ENCODE results near the gene MGST2. TPM values are rescaled to one million over a fixed set of nuclear protein-coding genes. Genes with fewer than 3 reads are reported as not detected.

MGST2 gene
- total RNA-seq, 4 donors from 2014 or later: 34.0 to 117 (median 78.7) TPM

DNA sequence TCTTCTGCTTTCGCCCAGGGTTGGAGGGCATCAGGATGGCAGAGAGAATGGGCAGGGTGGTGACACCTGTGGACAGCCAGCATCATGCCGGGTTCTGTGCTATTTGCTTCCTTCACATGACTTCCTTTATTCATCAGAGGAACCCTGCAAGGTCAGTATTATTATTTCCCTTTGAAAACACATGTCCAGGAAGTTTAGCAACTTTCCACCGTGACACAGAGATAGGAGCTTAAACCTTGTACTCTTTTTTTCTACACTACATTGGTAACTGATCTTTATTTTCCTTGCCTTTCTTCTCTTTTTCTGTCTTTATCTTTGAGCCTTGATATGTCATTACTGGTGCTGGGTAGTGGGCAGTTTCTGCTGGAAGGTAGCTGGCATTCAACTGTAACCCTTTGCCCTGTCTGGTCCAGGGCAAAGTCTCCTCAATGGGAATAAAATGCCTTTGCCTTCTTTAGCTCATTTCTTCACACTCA lies 5.0 kb upstream of the MGST2 start:
- Histone ChIP-seq H3K9me3 (no peaks in the 10 kb centered on the region), H3K4me3 (replicated peaks in 1 of 3) (no peak overlapping the region), H3K27me3 (no peaks in the 10 kb centered on the region), H3K4me1 (peaks cover 8 to 11% of the 10 kb centered on the region in 2 donors), H3K36me3 (no peaks in the 10 kb centered on the region), H3K27ac (no peak overlapping the region)
- intact Hi-C loops (cut with DNase I): no loop called here
- DNase-seq: no peak
- no peak for TF ChIP-seq POLR2A (IDR thresholded peaks at IDR 0.05)
- TF ChIP-seq, protein P1, sequence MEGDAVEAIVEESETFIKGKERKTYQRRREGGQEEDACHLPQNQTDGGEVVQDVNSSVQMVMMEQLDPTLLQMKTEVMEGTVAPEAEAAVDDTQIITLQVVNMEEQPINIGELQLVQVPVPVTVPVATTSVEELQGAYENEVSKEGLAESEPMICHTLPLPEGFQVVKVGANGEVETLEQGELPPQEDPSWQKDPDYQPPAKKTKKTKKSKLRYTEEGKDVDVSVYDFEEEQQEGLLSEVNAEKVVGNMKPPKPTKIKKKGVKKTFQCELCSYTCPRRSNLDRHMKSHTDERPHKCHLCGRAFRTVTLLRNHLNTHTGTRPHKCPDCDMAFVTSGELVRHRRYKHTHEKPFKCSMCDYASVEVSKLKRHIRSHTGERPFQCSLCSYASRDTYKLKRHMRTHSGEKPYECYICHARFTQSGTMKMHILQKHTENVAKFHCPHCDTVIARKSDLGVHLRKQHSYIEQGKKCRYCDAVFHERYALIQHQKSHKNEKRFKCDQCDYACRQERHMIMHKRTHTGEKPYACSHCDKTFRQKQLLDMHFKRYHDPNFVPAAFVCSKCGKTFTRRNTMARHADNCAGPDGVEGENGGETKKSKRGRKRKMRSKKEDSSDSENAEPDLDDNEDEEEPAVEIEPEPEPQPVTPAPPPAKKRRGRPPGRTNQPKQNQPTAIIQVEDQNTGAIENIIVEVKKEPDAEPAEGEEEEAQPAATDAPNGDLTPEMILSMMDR (IDR thresholded peaks at IDR 0.05): no peak
- WGBS, 2 donors: 54 to 58% methylated on average over 3 of the region's 3 CpGs

DNA sequence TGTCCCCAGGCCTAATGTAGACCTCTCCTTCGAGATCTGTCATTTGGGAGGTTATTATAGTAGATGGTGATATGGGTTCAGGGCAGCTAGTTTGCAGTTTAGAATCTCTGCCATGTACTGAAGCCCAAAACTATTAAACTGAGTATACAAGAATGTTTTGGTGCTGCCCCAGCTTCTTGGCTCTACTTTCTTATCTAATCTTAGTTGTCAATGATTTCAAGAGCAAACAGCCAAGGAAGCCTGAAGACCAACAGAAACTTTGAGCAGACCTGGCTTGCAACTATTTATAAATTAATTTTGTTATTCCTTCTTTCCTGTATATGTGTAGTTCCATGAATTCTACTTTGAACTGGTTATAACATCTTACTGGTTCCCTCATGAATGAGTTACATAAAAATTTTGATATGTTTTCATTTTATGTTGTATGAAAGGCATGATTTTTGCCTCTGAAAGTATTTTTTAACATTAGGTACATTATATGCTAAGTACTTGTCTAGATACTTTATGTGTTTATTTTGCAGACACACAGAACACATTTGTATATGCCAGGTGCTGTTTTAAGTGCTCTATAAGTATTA lies 2.0 kb upstream of the MGST2 start:
- Histone ChIP-seq H3K27me3 (no peaks in the 10 kb centered on the region), H3K36me3 (no peaks in the 10 kb centered on the region), H3K4me1 (peaks cover 15 to 29% of the 10 kb centered on the region in 2 donors), H3K27ac (no peak overlapping the region), H3K9me3 (no peaks in the 10 kb centered on the region), H3K4me3 (replicated peaks in 1 of 3) (no peak overlapping the region)
- TF ChIP-seq, protein P1 (IDR thresholded peaks at IDR 0.05): no peak
- TF ChIP-seq POLR2A (IDR thresholded peaks at IDR 0.05): no peak
- 71 to 80% methylated on average over 1 of the region's 1 CpG for WGBS, 2 donors
- intact Hi-C loops (cut with DNase I): no loop called here
- no peak for DNase-seq

DNA sequence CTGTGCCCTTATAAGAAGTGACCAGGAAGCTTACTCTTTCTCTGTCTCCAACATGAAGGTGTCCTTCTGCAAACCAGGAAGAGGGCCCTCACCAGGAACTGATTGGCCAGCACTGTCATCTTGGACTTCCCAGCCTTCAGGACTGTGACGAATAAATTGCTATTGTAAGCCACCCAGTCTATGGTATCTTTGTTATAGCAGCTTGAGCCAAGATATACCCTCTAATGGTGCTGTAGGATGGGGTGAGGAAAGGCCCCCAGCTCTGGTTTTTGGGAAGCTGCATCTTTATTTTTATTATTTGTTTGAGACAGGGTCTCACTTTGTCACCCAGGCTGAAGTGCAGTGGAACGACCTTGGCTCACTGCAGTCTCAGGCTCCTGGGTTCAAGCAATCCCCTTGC lies 1.2 kb upstream of the MGST2 start:
- Histone ChIP-seq H3K27ac (no peak overlapping the region), H3K4me3 (replicated peaks in 1 of 3) (no peak overlapping the region), H3K4me1 (peaks cover 15 to 31% of the 10 kb centered on the region in 2 donors), H3K9me3 (no peaks in the 10 kb centered on the region), H3K36me3 (no peaks in the 10 kb centered on the region), H3K27me3 (no peaks in the 10 kb centered on the region)
- intact Hi-C loops (cut with DNase I): no loop called here
- TF ChIP-seq, protein P1 (IDR thresholded peaks at IDR 0.05): no peak
- no peak for TF ChIP-seq POLR2A (IDR thresholded peaks at IDR 0.05)
- WGBS, 2 donors: 94 to 100% methylated on average over 2 of the region's 2 CpGs
- DNase-seq: no peak

DNA sequence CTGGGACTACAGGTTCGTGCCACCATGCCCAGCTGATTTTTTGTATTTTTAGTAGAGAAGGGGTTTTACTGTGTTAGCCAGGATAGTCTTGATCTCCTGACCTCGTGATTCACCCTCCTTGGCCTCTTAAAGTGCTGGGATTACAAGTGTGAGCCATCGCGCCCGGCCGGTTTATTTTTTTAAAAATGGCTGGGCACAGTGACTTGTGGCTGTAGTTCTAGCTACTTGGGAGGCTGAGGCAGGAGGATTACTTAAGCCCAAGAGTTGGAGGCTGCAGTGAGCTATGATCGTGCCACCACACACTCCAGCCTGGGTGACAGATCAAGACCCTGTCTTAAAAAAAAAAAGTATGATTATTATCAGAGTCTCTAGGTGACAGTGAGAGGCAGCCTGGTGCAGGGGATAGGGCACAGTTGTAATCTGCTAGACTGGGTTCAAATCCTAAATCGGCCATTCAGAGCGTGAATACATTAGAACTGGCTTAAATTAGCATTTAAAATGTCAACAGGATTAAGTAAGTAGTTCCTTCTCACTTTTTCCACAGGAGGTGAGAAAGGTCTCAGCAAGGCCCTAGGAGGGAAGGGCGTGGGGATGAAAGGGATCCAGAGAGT lies 435 bp upstream of the MGST2 start:
- Histone ChIP-seq H3K36me3 (no peaks in the 10 kb centered on the region), H3K4me1 (peaks cover 15 to 33% of the 10 kb centered on the region in 2 donors), H3K27me3 (no peaks in the 10 kb centered on the region), H3K4me3 (replicated peaks in 1 of 3) (peak overlapping the region in 2 of 3 donors; percentile 23 to 37), H3K27ac (peak overlapping the region; percentile 86 to 90 (median 87)), H3K9me3 (no peaks in the 10 kb centered on the region)
- intact Hi-C loops (cut with DNase I): no loop called here
- DNase-seq: no peak
- TF ChIP-seq, protein P1 (IDR thresholded peaks at IDR 0.05): no peak
- no peak for TF ChIP-seq POLR2A (IDR thresholded peaks at IDR 0.05)
- 64 to 68% methylated on average over 10 of the region's 10 CpGs for WGBS, 2 donors

DNA sequence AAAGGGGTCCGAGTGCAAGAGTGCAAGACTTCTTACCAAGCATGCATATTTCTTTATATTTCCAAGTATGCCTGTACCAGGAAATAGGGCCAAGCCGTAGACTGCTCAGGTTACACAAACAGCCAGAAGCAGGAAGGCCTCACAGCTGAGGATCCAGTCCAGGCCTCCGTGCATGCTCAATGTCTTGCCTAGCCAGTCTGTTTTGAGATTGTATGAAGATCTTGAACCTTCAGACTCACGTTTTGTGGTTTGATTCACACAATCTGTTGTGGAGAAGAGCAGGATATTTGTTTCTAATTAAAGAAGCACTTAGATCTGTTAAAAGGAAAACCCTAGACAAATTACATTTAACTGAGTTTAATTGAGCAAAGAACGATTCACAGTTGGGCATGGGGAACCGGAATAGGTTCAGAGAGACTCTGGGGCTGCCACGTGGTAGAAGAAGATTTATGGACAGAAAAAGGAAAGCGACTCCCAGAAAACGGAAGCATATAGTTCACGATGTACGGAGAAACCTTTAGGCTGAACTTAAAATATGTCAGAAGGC lies 1.2 kb downstream of the MGST2 start:
- Histone ChIP-seq H3K4me1 (peaks cover 15 to 30% of the 10 kb centered on the region in 2 donors), H3K36me3 (no peaks in the 10 kb centered on the region), H3K27ac (peak overlapping the region; percentile 86 to 90 (median 87)), H3K27me3 (no peaks in the 10 kb centered on the region), H3K9me3 (no peaks in the 10 kb centered on the region), H3K4me3 (replicated peaks in 1 of 3) (peak overlapping the region in 2 of 3 donors; percentile 37 to 65)
- peak; percentile 35 to 56 for DNase-seq
- intact Hi-C loops (cut with DNase I): no loop called here
- TF ChIP-seq, protein P1 (IDR thresholded peaks at IDR 0.05): no peak
- TF ChIP-seq POLR2A (IDR thresholded peaks at IDR 0.05): peak in 1 of 2 donors; percentile 1
- WGBS, 2 donors: 48 to 49% methylated on average over 11 of the region's 11 CpGs
